Left lung (tissue), 10 donors: ENCODE data around the gene CEBPA. TPM values are rescaled to one million over a fixed set of nuclear protein-coding genes. Genes with fewer than 3 reads are reported as not detected.

Source experiments
- ATAC-seq: fragments of 200-7000 bp; cut with Tn5 transposase; one replicate; pipeline ENCODE4 v1.9.1; 2020; ENCODE audit warnings: moderate library complexity
- DNase-seq, 4 donors: peaks; one replicate each; pipeline ENCODE4 v3.0.0-alpha.2; 2013 to 2020
- H3K27ac ChIP-seq, 2 donors: fragments of 200-600 bp; sonication (generic) in 1 of 2; one replicate each; pipeline versions ENCODE4 v1.5.0 to v1.8.0; 2020 to 2021
- H3K27me3 ChIP-seq, 2 donors: fragments of 200-600 bp; sonication (generic) in 1 of 2; one replicate each; pipeline versions ENCODE4 v1.5.0 to v1.8.0; 2020 to 2021
- H3K36me3 ChIP-seq, 2 donors: fragments of 200-600 bp; sonication (generic) in 1 of 2; one replicate each; pipeline versions ENCODE4 v1.5.0 to v1.8.0; 2020 to 2021
- H3K4me1 ChIP-seq, 2 donors: fragments of 200-600 bp; one replicate each; pipeline ENCODE4 v1.8.0; 2021
- H3K4me3 ChIP-seq, 2 donors: fragments of 200-600 bp; sonication (generic) in 1 of 2; one replicate each; pipeline versions ENCODE4 v1.5.0 to v1.8.0; 2020 to 2021; ENCODE audit warnings: mild to moderate bottlenecking in 1 of 2
- H3K9me3 ChIP-seq, 2 donors: fragments of 200-600 bp; sonication (generic) in 1 of 2; one replicate each; pipeline versions ENCODE4 v1.5.0 to v1.8.0; 2020 to 2021
- intact Hi-C, 2 donors: fragments of 100-400 bp; cut with DNase I; formaldehyde crosslinking; loops; one replicate each; pipeline versions ENCODE4 v1.11.2 to v1.14.2; 2022
- polyA plus RNA-seq, 6 donors: library from polyadenylated mRNA; unstranded; fragments of 120-200 nt; gene quantifications; one replicate each; pipeline ENCODE4 v1.2.1, GENCODE V29; 2013; ENCODE audit not compliant: insufficient read length in 6 of 6
- total RNA-seq, 2 donors: library from RNA; stranded (reverse); fragmentation: NEBNext Ultra II Directional; extraction: Animal tissue kit (Norgen Biotek cat#: 25700); gene quantifications; one replicate each; pipeline ENCODE4 v1.2.1, GENCODE V29; 2021
- TF ChIP-seq, protein P1 (sequence below), 2 donors: fragments of 200-600 bp; sonication (generic) in 1 of 2; IDR thresholded peaks; one replicate each; pipeline versions ENCODE4 v1.5.0 to v1.8.0; 2021; ENCODE audit warnings: antibody characterized with exemption in 2 of 2
- donor health status: DM: no; HTN: yes; CAD: no.
- donor health status: DM: no; HTN: no; CAD: no.

CEBPA gene
- total and polyA plus RNA-seq, 8 donors, result 11.2 to 93.8 (median 16.5) TPM

DNA sequence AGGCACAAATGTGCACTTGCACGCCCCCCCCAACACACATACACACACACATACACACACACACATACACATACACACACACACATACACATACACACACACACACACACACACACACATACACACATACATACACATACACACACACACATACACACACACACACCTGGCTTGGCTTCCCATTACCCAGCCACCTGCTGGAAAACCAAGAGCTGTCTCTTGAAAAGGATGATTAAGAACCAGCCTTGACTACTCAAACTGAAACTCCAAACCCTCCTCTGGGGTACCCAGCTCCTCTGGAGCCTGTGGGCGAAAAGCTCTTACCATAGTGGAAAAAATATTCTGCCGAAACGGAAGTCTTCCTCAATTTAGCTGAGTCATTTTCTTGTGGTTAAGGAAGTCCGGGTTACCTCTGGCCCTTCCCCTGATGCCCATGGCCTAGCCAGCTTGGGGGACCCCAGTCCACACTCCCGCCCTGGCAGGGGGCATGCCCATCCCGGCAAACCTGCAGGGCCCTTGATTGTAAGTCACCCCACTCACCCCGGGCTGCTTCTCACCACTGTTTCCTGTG, 21.9 kb downstream of the CEBPA start:
- intact Hi-C loops, result no loop called here
- H3K4me3 ChIP-seq, result no peak overlapping the region

DNA sequence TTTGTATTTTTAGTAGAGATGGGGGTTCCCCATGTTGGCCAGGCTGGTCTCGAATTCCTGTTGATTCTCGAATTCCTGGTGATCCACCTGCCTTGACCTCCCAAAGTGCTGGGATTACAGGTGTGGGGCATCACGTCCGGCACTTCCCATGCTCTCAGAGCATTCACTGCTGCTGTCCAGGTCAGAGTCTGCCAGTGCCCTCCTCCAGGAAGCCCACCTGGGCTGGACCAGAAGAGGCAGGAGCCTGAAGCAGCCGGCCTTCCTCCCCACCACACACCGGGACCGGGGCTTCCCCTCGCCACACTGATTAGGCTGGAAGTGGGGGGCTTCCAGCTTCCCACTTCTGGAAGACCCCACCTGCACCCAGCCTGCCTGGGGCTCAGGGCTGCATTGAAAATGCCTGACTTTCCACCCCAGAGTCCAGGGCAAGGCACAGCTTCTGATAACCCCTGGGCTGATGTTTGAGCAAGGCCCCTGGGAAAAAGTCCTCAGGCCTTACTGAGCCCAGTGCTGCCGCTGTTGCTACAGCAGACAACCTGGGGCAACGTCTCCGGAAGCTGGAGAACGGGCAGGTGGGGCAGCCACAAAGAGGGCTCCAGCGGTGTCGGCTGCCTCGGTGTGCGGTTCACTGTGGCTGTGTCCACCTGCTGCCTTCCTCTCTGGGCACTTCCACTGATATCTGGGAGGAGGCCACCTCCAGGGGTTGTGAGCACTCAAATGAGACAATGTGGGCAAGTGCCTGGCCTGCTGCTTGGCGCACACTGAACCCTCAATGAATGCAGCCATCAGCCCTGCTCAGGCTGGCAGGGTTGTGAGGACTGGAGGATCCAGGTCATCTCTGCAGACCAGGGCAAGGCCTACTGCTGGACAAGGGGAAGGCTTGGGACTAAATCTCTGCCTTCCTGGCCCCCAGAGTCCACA, 22.6 kb downstream of the CEBPA start:
- TF ChIP-seq, protein P1, sequence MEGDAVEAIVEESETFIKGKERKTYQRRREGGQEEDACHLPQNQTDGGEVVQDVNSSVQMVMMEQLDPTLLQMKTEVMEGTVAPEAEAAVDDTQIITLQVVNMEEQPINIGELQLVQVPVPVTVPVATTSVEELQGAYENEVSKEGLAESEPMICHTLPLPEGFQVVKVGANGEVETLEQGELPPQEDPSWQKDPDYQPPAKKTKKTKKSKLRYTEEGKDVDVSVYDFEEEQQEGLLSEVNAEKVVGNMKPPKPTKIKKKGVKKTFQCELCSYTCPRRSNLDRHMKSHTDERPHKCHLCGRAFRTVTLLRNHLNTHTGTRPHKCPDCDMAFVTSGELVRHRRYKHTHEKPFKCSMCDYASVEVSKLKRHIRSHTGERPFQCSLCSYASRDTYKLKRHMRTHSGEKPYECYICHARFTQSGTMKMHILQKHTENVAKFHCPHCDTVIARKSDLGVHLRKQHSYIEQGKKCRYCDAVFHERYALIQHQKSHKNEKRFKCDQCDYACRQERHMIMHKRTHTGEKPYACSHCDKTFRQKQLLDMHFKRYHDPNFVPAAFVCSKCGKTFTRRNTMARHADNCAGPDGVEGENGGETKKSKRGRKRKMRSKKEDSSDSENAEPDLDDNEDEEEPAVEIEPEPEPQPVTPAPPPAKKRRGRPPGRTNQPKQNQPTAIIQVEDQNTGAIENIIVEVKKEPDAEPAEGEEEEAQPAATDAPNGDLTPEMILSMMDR (IDR thresholded peaks at IDR 0.05), result no peak
- intact Hi-C loops, result no loop called here
- H3K36me3 ChIP-seq, result no peaks in the 10 kb centered on the region
- ATAC-seq, result no peak
- no peak overlapping the region for H3K4me3 ChIP-seq
- H3K9me3 ChIP-seq, result no peaks in the 10 kb centered on the region
- DNase-seq, result peak in 1 of 4 donors; percentile 77
- peak overlapping the region in 1 of 2 donors; percentile 77 for H3K27ac ChIP-seq
- no peaks in the 10 kb centered on the region for H3K27me3 ChIP-seq
- peaks cover 4 to 54% of the 10 kb centered on the region in 2 donors for H3K4me1 ChIP-seq

More for the DNA sequence above, 21.9 kb downstream of the CEBPA start:
- H3K36me3 ChIP-seq, result no peaks in the 10 kb centered on the region
- H3K27ac ChIP-seq, result peak overlapping the region in 1 of 2 donors; percentile 77
- no peaks in the 10 kb centered on the region for H3K27me3 ChIP-seq
- no peaks in the 10 kb centered on the region for H3K9me3 ChIP-seq
- ATAC-seq, result peak; percentile 22
- peaks cover 8 to 55% of the 10 kb centered on the region in 2 donors for H3K4me1 ChIP-seq
- TF ChIP-seq, protein P1 (IDR thresholded peaks at IDR 0.05), result no peak
- peak in 1 of 4 donors; percentile 81 for DNase-seq

DNA sequence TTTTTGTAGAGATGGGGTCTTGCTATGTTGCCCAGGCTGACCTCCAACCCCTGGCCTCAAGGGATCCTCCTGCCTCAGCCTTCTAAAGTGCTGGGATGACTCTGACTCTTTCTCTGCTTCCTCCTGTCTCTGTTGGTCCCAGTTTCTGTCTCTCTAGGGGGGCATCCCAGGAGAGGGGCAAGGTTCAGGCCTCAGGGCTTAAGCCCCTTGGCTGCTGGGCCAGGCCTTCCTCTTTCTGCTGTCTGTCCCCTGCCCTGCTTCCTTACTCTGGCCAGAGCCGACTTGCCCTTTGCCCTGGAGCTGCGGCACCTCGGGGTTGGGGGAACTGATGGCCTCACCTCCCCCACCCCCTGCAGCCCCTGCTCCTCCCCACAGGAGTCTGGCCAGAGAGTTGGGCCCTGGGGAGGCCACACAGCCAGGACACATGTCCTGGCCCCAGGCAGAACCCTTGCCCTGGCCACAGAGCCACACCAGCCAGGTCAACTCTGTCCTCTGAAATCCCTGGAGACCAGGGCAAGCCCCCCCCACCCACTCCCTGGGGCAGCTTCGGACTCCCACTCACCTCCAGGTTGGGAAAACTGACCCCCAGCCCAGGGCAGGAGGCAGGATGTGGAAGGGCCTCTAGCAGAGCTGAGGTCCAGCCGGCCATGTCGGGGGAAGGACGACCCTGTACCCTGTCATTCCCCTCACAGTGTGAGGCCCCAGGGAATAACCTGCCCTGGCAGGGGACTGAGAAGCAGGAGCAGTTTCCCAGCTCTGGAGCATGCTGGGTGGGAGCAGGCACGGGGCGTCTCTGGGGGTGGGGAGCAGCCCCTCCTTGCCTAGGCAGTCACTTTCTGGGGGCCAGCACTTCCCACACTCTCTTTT, 23.7 kb downstream of the CEBPA start:
- Histone ChIP-seq H3K9me3 (no peaks in the 10 kb centered on the region), H3K4me3 (no peak overlapping the region), H3K27ac (peak overlapping the region in 1 of 2 donors; percentile 77), H3K27me3 (no peaks in the 10 kb centered on the region), H3K4me1 (peaks cover 13 to 62% of the 10 kb centered on the region in 2 donors), H3K36me3 (no peaks in the 10 kb centered on the region)
- no peak for ATAC-seq
- intact Hi-C loops, result no loop called here
- DNase-seq, result peak in 1 of 4 donors; percentile 86
- TF ChIP-seq, protein P1 (IDR thresholded peaks at IDR 0.05), result no peak

DNA sequence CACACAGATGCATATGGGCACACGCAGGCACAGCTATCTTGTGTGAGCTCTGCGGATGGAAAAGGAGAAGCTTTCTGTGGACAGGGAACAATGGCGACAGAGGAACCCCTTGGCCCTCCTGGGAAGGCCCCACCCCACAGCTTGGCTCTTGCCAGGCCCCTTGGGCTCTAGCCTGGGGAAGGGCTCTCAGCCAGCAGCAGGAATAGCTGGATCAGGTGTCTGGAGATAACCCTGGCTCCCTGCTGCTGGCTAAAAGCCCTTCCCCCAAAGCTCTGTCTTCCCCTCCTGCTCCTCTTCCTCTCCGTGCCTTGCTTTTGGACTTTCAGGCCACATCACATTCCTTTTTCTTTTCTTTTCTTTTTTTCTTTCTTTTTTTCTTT, 24.3 kb downstream of the CEBPA start:
- H3K36me3 ChIP-seq, result no peaks in the 10 kb centered on the region
- DNase-seq, result peak in 1 of 4 donors; percentile 57
- H3K27ac ChIP-seq, result peak overlapping the region in 1 of 2 donors; percentile 77
- TF ChIP-seq, protein P1 (IDR thresholded peaks at IDR 0.05), result no peak
- no peaks in the 10 kb centered on the region for H3K27me3 ChIP-seq
- intact Hi-C loops, result no loop called here
- H3K9me3 ChIP-seq, result no peaks in the 10 kb centered on the region
- ATAC-seq, result no peak
- H3K4me3 ChIP-seq, result no peak overlapping the region
- H3K4me1 ChIP-seq, result peaks cover 19 to 67% of the 10 kb centered on the region in 2 donors
